H1 (cell line): ENCODE results near the gene MRPL39.

Experiments used
- CHD7 ChIP-seq: fragments of 300-600 bp; sonication (generic); IDR thresholded peaks from 2 replicates; pipeline ENCODE4 v1.7.1; 2012; ENCODE audit warnings: low read length, moderate library complexity, mild to moderate bottlenecking, inconsistent platforms; ENCODE audit not compliant: insufficient replicate concordance
- CTCF ChIP-seq, 3 experiments: IDR thresholded peaks; 1 replicate in 2 of 3; 2 replicates in 1 of 3; pipeline versions ENCODE4 v1.5.1 to v1.6.1; 2011; ENCODE audit warnings: low read length in 3 of 3, mild to moderate bottlenecking in 3 of 3, inconsistent platforms in 2 of 3, low read depth in 1 of 3, moderate library complexity in 1 of 3; ENCODE audit not compliant: insufficient read depth in 1 of 3; ENCODE audit errors: control extremely low read depth in 1 of 3
- EZH2 ChIP-seq: fragments of 200-600 bp; sonication (generic); IDR thresholded peaks from 2 replicates; pipeline ENCODE4 v1.7.1; 2012; ENCODE audit warnings: low read depth, mild to moderate bottlenecking, moderate library complexity, low read length, inconsistent platforms; ENCODE audit not compliant: severe bottlenecking
- HDAC2 ChIP-seq, 2 experiments: fragments of 300-600 bp in 1 of 2; sonication (generic) in 1 of 2; IDR thresholded peaks; 2 replicates each; pipeline ENCODE4 v1.6.1; 2011 to 2012; ENCODE audit warnings: low read depth in 2 of 2, low read length in 2 of 2, mild to moderate bottlenecking in 2 of 2, moderate library complexity in 2 of 2, borderline replicate concordance in 1 of 2, inconsistent platforms in 1 of 2
- JUND ChIP-seq: IDR thresholded peaks from 2 replicates; pipeline ENCODE4 v1.6.1; 2011; ENCODE audit warnings: mild to moderate bottlenecking, improper control_type of control experiment, low read length
- POLR2A ChIP-seq, 2 experiments: IDR thresholded peaks; 1 replicate in 1 of 2; 2 replicates in 1 of 2; pipeline ENCODE4 v1.6.1; 2011; ENCODE audit warnings: low read depth in 2 of 2, low read length in 2 of 2, mild to moderate bottlenecking in 2 of 2; ENCODE audit errors: control extremely low read depth in 1 of 2
- POLR2AphosphoS5 ChIP-seq: IDR thresholded peaks from 2 replicates; pipeline ENCODE4 v1.6.1; 2011; ENCODE audit warnings: low read depth, low read length
- SP1 ChIP-seq: IDR thresholded peaks from 2 replicates; pipeline ENCODE4 v1.6.1; 2011; ENCODE audit warnings: low read depth, low read length
- SP4 ChIP-seq: IDR thresholded peaks from 2 replicates; pipeline ENCODE4 v1.6.1; 2012; ENCODE audit warnings: low read length, inconsistent platforms
- TAF1 ChIP-seq: IDR thresholded peaks from 2 replicates; pipeline ENCODE4 v1.6.1; 2011; ENCODE audit warnings: mild to moderate bottlenecking, low read depth, low read length
- TBP ChIP-seq: IDR thresholded peaks from 2 replicates; pipeline ENCODE4 v1.6.1; 2011; ENCODE audit warnings: low read depth, low read length, improper control_type of control experiment
- TEAD4 ChIP-seq: IDR thresholded peaks from 2 replicates; pipeline ENCODE4 v1.6.1; 2012; ENCODE audit warnings: low read depth, low read length, inconsistent platforms, mixed read lengths
- USF2 ChIP-seq: IDR thresholded peaks from 2 replicates; pipeline ENCODE4 v1.6.1; 2011; ENCODE audit warnings: low read length, improper control_type of control experiment
- YY1 ChIP-seq: IDR thresholded peaks from 2 replicates; pipeline ENCODE4 v1.6.1; 2011; ENCODE audit warnings: low read depth, mild to moderate bottlenecking, low read length

GRCh38 chr21:25573409-25574206 lies 33.7 kb downstream of the MRPL39 start:
- TF ChIP-seq TBP = no peak
- no peak for TF ChIP-seq CTCF (IDR thresholded peaks at IDR 0.05; ENCODE audit: control extremely low read depth in 1 of 3, insufficient read depth in 1 of 3, low read depth in 1 of 3, low read length in 3 of 3)
- no peak for TF ChIP-seq POLR2A (IDR thresholded peaks at IDR 0.05; ENCODE audit: control extremely low read depth in 1 of 2, low read depth in 2 of 2, low read length in 2 of 2)
- TF ChIP-seq TAF1 = no peak
- TF ChIP-seq CHD7 = no peak
- no peak for TF ChIP-seq POLR2AphosphoS5
- TF ChIP-seq USF2 = no peak
- TF ChIP-seq SP4 = no peak
- no peak for TF ChIP-seq HDAC2 (IDR thresholded peaks at IDR 0.05; ENCODE audit: borderline replicate concordance in 1 of 2, low read depth in 2 of 2, low read length in 2 of 2)
- TF ChIP-seq JUND = no peak
- no peak for TF ChIP-seq SP1
- TF ChIP-seq TEAD4 = no peak
- no peak for TF ChIP-seq YY1
- TF ChIP-seq EZH2 = no peak
